ENCODE data around the gene C7orf33. TPM values are rescaled to one million over a fixed set of nuclear protein-coding genes. Genes with fewer than 3 reads are reported as not detected.

Gene C7orf33
- total RNA-seq, 1 experiment from 2014 or later: not detected

- Histone ChIP-seq H3K79me1 (ENCODE audit: insufficient read depth, low read depth, low read length, poor library complexity, severe bottlenecking) (no peaks in the 10 kb centered on the region), H3K9ac (ENCODE audit: extremely low read depth, insufficient read length, low read length) (no peak overlapping the region), H4K8ac (replicated peaks; ENCODE audit: insufficient read length, low read depth, low read length) (no peak overlapping the region), H3T11ph (ENCODE audit: low read length) (no peak overlapping the region), H3K14ac (ENCODE audit: insufficient read depth, low read length) (no peak overlapping the region), H3K23me2 (ENCODE audit: insufficient read length, low read depth, low read length, poor library complexity, severe bottlenecking) (no peaks in the 10 kb centered on the region), H3K4me1 (ENCODE audit: insufficient read depth, low read length) (no peaks in the 10 kb centered on the region), H2BK5ac (ENCODE audit: insufficient read length, low read length) (no peak overlapping the region), H2AK5ac (ENCODE audit: insufficient read length, low read length) (no peak overlapping the region), H2BK15ac (ENCODE audit: low read depth, low read length) (no peak overlapping the region), H2BK120ac (ENCODE audit: low read depth, low read length, poor library complexity, severe bottlenecking) (no peak overlapping the region), H3K79me2 (ENCODE audit: insufficient read depth, low read length) (no peaks in the 10 kb centered on the region), H3K18ac (ENCODE audit: insufficient read length, low read depth, low read length) (no peak overlapping the region), H4K5ac (ENCODE audit: insufficient read length, low read depth, low read length) (no peak overlapping the region), H3K4me2 (ENCODE audit: insufficient read depth, insufficient read length, low read length) (no peak overlapping the region), H4K20me1 (ENCODE audit: control insufficient read depth, insufficient read depth, insufficient read length) (no peaks in the 10 kb centered on the region), H3K56ac (ENCODE audit: insufficient read length, low read depth, low read length) (no peak overlapping the region), H2BK20ac (ENCODE audit: low read depth, low read length, poor library complexity, severe bottlenecking) (no peak overlapping the region), H3K23ac (ENCODE audit: insufficient read length, low read depth, low read length) (no peak overlapping the region), H4K91ac (ENCODE audit: insufficient read length, low read depth, low read length) (no peak overlapping the region), H3K27ac (ENCODE audit: insufficient read length, low read depth, low read length) (no peak overlapping the region), H2AFZ (ENCODE audit: low read length) (no peak overlapping the region), H2BK12ac (ENCODE audit: insufficient read length, low read depth, low read length) (no peak overlapping the region), H3K27me3 (ENCODE audit: insufficient read depth, low read length) (no peaks in the 10 kb centered on the region), H3K9me3 (ENCODE audit: control insufficient read depth, low read depth, low read length) (no peaks in the 10 kb centered on the region), H3K4ac (ENCODE audit: low read depth, low read length) (no peak overlapping the region)
- Mint-ChIP-seq H3K4me1 (peaks cover 6 to 9% of the 10 kb centered on the region in 2 experiments; a peak in 3 of 4 replicates), H3K27me3 (ENCODE audit: low read depth) (no peaks in the 10 kb centered on the region), H3K27ac (no peak overlapping the region), H3K36me3 (ENCODE audit: insufficient read depth in 1 of 3, low read depth in 3 of 3) (no peaks in the 10 kb centered on the region), H3K4me3 (no peak overlapping the region), H3K9me3 (no peaks in the 10 kb centered on the region)
- WGBS (ENCODE audit: extremely low coverage, insufficient read length, low lambda C conversion rate): no CpG with 5 or more reads among the region's 7 CpGs
- no peak for DNase-seq
- no peak for TF ChIP-seq CTCF (conservative IDR thresholded peaks at IDR 0.05)
Measured at GRCh38 chr7:148628011-148628410, 37.4 kb downstream of the C7orf33 start.

Data from H9 (cell line).